Brain microvascular endothelial cell (primary cell): ENCODE results near the gene LST1.

Source experiments
- DNase-seq: peaks from one replicate; pipeline ENCODE4 v3.0.0-alpha.2; 2020
- H3K27ac ChIP-seq: fragments of 250-450 bp; sonication (Bioruptor Pico); 2 replicates; pipeline ENCODE4 v1.5.1; 2020; ENCODE audit warnings: mild to moderate bottlenecking, moderate library complexity
- H3K27me3 ChIP-seq: fragments of 250-450 bp; sonication (Bioruptor Pico); replicated peaks from 2 replicates; pipeline ENCODE4 v1.5.1; 2020; ENCODE audit warnings: mild to moderate bottlenecking
- H3K36me3 ChIP-seq: fragments of 250-450 bp; sonication (Bioruptor Pico); replicated peaks from 2 replicates; pipeline ENCODE4 v1.5.1; 2020; ENCODE audit warnings: mild to moderate bottlenecking
- H3K4me3 ChIP-seq: 2 replicates; pipeline ENCODE4 v1.5.1; 2011; ENCODE audit warnings: low read depth, mild to moderate bottlenecking, control low read depth, low read length, moderate library complexity
- CTCF ChIP-seq: IDR thresholded peaks from 2 replicates; pipeline ENCODE4 v1.5.1; 2011; ENCODE audit warnings: low read depth, mild to moderate bottlenecking, moderate library complexity, low read length, control low read depth, inconsistent platforms; ENCODE audit errors: missing control alignments
- in situ Hi-C: cut with HindIII; loops from 2 replicates; pipeline ENCODE4 v1.10.0; 2017; ENCODE audit warnings: low sequenced_read_pairs, low pct_ligation_motif_present

Gene LST1

GRCh38 chr6:31578184-31579118, 7.6 kb upstream of the LST1 start:
- no peaks in the 10 kb centered on the region for H3K27me3 ChIP-seq
- no peak overlapping the region for H3K4me3 ChIP-seq
- no peak for TF ChIP-seq CTCF
- no peaks in the 10 kb centered on the region for H3K36me3 ChIP-seq
- no peak overlapping the region for H3K27ac ChIP-seq
- in situ Hi-C loops = no loop called here
- DNase-seq = no peak

- Histone ChIP-seq H3K4me3 (no peak overlapping the region), H3K27me3 (no peaks in the 10 kb centered on the region), H3K27ac (no peak overlapping the region), H3K36me3 (no peaks in the 10 kb centered on the region)
- no peak for TF ChIP-seq CTCF
- DNase-seq = no peak
- in situ Hi-C loops = no loop called here
Measured at GRCh38 chr6:31579119-31579505, 7.0 kb upstream of the LST1 start.

- in situ Hi-C loops = no loop called here
- no peak for TF ChIP-seq CTCF
- Histone ChIP-seq H3K36me3 (no peaks in the 10 kb centered on the region), H3K27ac (no peak overlapping the region), H3K4me3 (no peak overlapping the region), H3K27me3 (no peaks in the 10 kb centered on the region)
- no peak for DNase-seq
Measured at GRCh38 chr6:31579546-31580437, 6.3 kb upstream of the LST1 start.

GRCh38 chr6:31580438-31580740, 5.7 kb upstream of the LST1 start:
- Histone ChIP-seq H3K27me3 (no peaks in the 10 kb centered on the region), H3K4me3 (peak overlapping the region; percentile 80), H3K27ac (no peak overlapping the region), H3K36me3 (no peaks in the 10 kb centered on the region)
- no peak for DNase-seq
- in situ Hi-C loops = no loop called here
- TF ChIP-seq CTCF = no peak

- Histone ChIP-seq H3K36me3 (no peaks in the 10 kb centered on the region), H3K27me3 (no peaks in the 10 kb centered on the region), H3K4me3 (peak overlapping the region; percentile 80), H3K27ac (no peak overlapping the region)
- in situ Hi-C loops = no loop called here
- peak; percentile 72 for DNase-seq
- TF ChIP-seq CTCF = peak; percentile 77
Measured at GRCh38 chr6:31580807-31581433, 5.2 kb upstream of the LST1 start.
